Osteoblast (primary cell): ENCODE results near the gene SCD. TPM values are rescaled to one million over a fixed set of nuclear protein-coding genes. Genes with fewer than 3 reads are reported as not detected.
"Not testable (repeated sequence)": the region's sequence is repeated elsewhere in the genome, so short reads cannot be mapped to it uniquely, and the experiment has no call there.

Source experiments
- DNase-seq: peaks from one replicate; pipeline ENCODE4 v3.0.0; 2011; ENCODE audit warnings: low spot score, mixed read lengths; ENCODE audit not compliant: insufficient read length; ENCODE audit errors: missing footprints
- H2AFZ ChIP-seq: 2 replicates; pipeline ENCODE4 v1.6.0; 2011; ENCODE audit warnings: mild to moderate bottlenecking, low read length
- H3K27ac ChIP-seq: 2 replicates; pipeline ENCODE4 v1.5.1; 2011; ENCODE audit warnings: mild to moderate bottlenecking, low read depth, low read length, moderate library complexity
- H3K27me3 ChIP-seq: 2 replicates; pipeline ENCODE4 v1.6.0; 2012; ENCODE audit warnings: mild to moderate bottlenecking, control low read depth, inconsistent platforms, low read length, moderate library complexity; ENCODE audit not compliant: insufficient read depth
- H3K36me3 ChIP-seq: 2 replicates; pipeline ENCODE4 v1.5.1; 2011; ENCODE audit warnings: mild to moderate bottlenecking, low read length, control low read depth, moderate library complexity; ENCODE audit not compliant: insufficient read depth
- H3K4me1 ChIP-seq: 2 replicates; pipeline ENCODE4 v1.5.1; 2011; ENCODE audit warnings: mild to moderate bottlenecking, low read length, control low read depth, moderate library complexity; ENCODE audit not compliant: insufficient read depth
- H3K4me2 ChIP-seq: 2 replicates; pipeline ENCODE4 v1.6.0; 2011; ENCODE audit warnings: mild to moderate bottlenecking, low read length; ENCODE audit not compliant: insufficient read depth
- H3K4me3 ChIP-seq: fragments of 200-600 bp; sonication (generic); 3 replicates; pipeline ENCODE4 v1.5.1; 2012; ENCODE audit warnings: mild to moderate bottlenecking, low read length, inconsistent platforms; ENCODE audit not compliant: insufficient read depth
- H3K79me2 ChIP-seq: 2 replicates; pipeline ENCODE4 v1.6.0; 2012; ENCODE audit warnings: mild to moderate bottlenecking, low read length, control low read depth, inconsistent platforms; ENCODE audit not compliant: insufficient read depth
- H3K9me3 ChIP-seq: 2 replicates; pipeline ENCODE4 v1.5.1; 2011; ENCODE audit warnings: low read depth, low read length, control low read depth
- H4K20me1 ChIP-seq: 2 replicates; pipeline ENCODE4 v1.6.0; 2012; ENCODE audit warnings: mild to moderate bottlenecking, low read length, control low read depth; ENCODE audit not compliant: insufficient read depth
- CTCF ChIP-seq: IDR thresholded peaks from 2 replicates; pipeline ENCODE4 v1.5.1; 2011; ENCODE audit warnings: mild to moderate bottlenecking, low read depth, low read length, moderate library complexity; ENCODE audit errors: extremely low read depth
- total RNA-seq: library from RNA; depleted of rRNA; stranded (reverse); fragments of >200 nt; gene quantifications from 2 replicates; pipeline ENCODE4 v1.2.3, GENCODE V29; 2012

Gene SCD
- total RNA-seq = 672 and 691 TPM in 2 replicates

DNA sequence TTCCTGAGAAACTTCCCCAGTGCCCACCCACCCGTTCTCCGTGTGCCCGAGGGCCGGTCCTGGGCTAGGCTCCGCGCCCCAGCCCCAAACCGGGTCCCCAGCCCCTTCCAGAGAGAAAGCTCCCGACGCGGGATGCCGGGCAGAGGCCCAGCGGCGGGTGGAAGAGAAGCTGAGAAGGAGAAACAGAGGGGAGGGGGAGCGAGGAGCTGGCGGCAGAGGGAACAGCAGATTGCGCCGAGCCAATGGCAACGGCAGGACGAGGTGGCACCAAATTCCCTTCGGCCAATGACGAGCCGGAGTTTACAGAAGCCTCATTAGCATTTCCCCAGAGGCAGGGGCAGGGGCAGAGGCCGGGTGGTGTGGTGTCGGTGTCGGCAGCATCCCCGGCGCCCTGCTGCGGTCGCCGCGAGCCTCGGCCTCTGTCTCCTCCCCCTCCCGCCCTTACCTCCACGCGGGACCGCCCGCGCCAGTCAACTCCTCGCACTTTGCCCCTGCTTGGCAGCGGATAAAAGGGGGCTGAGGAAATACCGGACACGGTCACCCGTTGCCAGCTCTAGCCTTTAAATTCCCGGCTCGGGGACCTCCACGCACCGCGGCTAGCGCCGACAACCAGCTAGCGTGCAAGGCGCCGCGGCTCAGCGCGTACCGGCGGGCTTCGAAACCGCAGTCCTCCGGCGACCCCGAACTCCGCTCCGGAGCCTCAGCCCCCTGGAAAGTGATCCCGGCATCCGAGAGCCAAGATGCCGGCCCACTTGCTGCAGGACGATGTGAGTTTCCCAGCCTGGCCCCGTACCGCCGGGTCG lies at the start of gene SCD:
TSS of gene SCD (plus strand) at position 469 of the 803 bp plus-strand sequence. CDS start at position 741, 272 bp downstream.
- H3K36me3 ChIP-seq = peaks cover 7% of the 10 kb centered on the region
- no peak for TF ChIP-seq CTCF
- no peaks in the 10 kb centered on the region for H3K9me3 ChIP-seq
- H3K79me2 ChIP-seq = peaks cover 38% of the 10 kb centered on the region
- peak within 1 kb of the TSS; percentile 84 for H3K4me3 ChIP-seq
- H4K20me1 ChIP-seq = peaks cover 11% of the 10 kb centered on the region
- no peaks in the 10 kb centered on the region for H3K27me3 ChIP-seq
- H3K27ac ChIP-seq = no peak within 1 kb of the TSS
- H3K4me2 ChIP-seq = peak within 1 kb of the TSS; percentile 93
- peak within 1 kb of the TSS; percentile 81 for H2AFZ ChIP-seq
- H3K4me1 ChIP-seq = peaks cover 11% of the 10 kb centered on the region
- peak; percentile 96 for DNase-seq

DNA sequence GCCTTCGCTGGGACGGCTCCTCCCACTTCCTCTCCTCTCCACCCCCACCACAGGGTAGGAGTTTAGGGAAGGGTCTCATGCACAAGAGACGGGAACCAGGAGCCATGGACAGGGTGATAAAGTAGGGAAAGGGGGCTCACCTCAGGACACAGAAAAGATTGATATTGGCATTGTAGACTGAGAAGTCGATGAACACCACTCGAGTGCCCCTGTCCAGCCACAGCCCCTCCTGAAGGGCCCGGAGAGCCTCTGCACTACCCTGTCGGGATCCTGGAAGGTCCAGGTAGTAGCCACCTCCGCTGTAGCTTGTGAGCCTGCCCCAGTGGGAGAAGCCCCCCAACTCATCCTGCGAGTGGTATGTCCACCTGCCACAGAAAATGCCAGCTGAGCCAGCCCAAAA lies 49.8 kb upstream of the SCD start:
- Histone ChIP-seq H3K27me3 (peaks cover 35% of the 10 kb centered on the region), H3K4me3 (no peak overlapping the region), H4K20me1 (no peaks in the 10 kb centered on the region), H3K4me1 (no peaks in the 10 kb centered on the region), H3K4me2 (no peak overlapping the region), H2AFZ (no peak overlapping the region), H3K36me3 (no peaks in the 10 kb centered on the region), H3K9me3 (no peaks in the 10 kb centered on the region), H3K79me2 (no peaks in the 10 kb centered on the region), H3K27ac (no peak overlapping the region)
- TF ChIP-seq CTCF = no peak
- no peak for DNase-seq

- not testable (repeated sequence) for H4K20me1 ChIP-seq, DNase-seq
These were observed 45.9 kb upstream of the SCD start for GRCh38 chr10:100301123-100301522.

DNA sequence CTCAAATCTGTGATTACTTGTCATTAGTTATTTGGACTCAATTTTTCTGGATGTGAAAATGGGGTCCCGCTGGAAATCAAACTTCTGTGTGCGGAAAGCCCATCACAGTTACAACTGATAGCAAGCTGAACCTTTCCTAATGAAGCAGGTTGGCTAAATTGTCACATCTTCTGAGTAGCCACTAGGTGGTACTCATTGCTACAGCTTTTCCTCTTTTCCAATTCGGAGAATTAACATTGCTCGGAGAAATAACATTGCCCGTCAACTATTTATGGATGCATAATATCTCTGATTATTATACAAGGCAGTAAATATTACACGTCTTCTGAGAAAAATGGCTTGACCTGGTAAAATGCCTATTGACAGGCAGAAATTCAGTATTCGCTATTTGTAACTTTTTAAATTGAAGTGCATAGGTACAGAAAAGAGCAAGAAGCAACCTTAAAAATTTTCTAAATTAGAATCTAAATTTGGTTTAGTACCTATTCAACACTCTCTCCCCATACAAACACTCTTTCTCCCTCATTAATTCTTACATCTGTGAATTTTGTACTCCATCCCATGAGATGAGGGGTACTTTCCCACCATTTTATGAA lies 43.2 kb upstream of the SCD start:
- peaks cover 29% of the 10 kb centered on the region for H3K27me3 ChIP-seq
- no peak overlapping the region for H3K27ac ChIP-seq
- peaks cover 6% of the 10 kb centered on the region for H3K4me1 ChIP-seq
- H3K79me2 ChIP-seq = no peaks in the 10 kb centered on the region
- H3K36me3 ChIP-seq = no peaks in the 10 kb centered on the region
- DNase-seq = no peak
- H2AFZ ChIP-seq = no peak overlapping the region
- no peaks in the 10 kb centered on the region for H4K20me1 ChIP-seq
- H3K4me3 ChIP-seq = no peak overlapping the region
- H3K4me2 ChIP-seq = no peak overlapping the region
- H3K9me3 ChIP-seq = no peaks in the 10 kb centered on the region
- peak; percentile 70 for TF ChIP-seq CTCF

More at GRCh38 chr10:100301123-100301522, 45.9 kb upstream of the SCD start:
- H3K27me3 ChIP-seq = peaks cover 46% of the 10 kb centered on the region
- H3K79me2 ChIP-seq, H3K9me3 ChIP-seq, H2AFZ ChIP-seq, H3K4me3 ChIP-seq, H3K4me2 ChIP-seq, H3K4me1 ChIP-seq, H3K36me3 ChIP-seq, H3K27ac ChIP-seq: not testable (repeated sequence)
